Caco-2 (cell line): Measurements from ENCODE around the gene MACC1. TPM values are rescaled to one million over a fixed set of nuclear protein-coding genes. Genes with fewer than 3 reads are reported as not detected.

Source experiments
- BruUV-seq: library from RNA; stranded (reverse); fragments of 400-500 nt; replicated peaks from 2 replicates; lab custom pipeline; 2021; lab: Mats Ljungman, UMichigan
- CTCF ChIA-PET: fragments of 300-600 bp; sonication (Branson Sonifier 250); formaldehyde crosslinking; loops from one replicate; lab custom pipeline; 2022; ENCODE audit warnings: antibody characterized with exemption; lab: Charles Lee
- POLR2A ChIA-PET: fragments of 300-600 bp; sonication (Branson Sonifier 250); formaldehyde crosslinking; loops from one replicate; lab custom pipeline; 2022; ENCODE audit warnings: antibody characterized with exemption; lab: Charles Lee
- DNase-seq, 2 experiments: peaks; one replicate each; pipeline versions ENCODE4 v3.0.0 to v3.0.0-alpha.2; 2020 to 2022
- H3K27me3 ChIP-seq: replicated peaks from 2 replicates; pipeline ENCODE4 v1.6.0; 2011; ENCODE audit warnings: low read length; ENCODE audit not compliant: control insufficient read depth, insufficient read depth
- H3K36me3 ChIP-seq: 2 replicates; pipeline ENCODE4 v1.5.1; 2011; ENCODE audit warnings: low read length; ENCODE audit not compliant: control insufficient read depth, insufficient read depth
- H3K4me1 ChIP-seq: fragments of 250-450 bp; sonication (Bioruptor Pico); 2 replicates; pipeline ENCODE4 v1.5.1; 2020; ENCODE audit warnings: mild to moderate bottlenecking
- H3K4me3 ChIP-seq: 2 replicates; pipeline ENCODE4 v1.5.1; 2011; ENCODE audit warnings: low read depth, mild to moderate bottlenecking, control low read depth, low read length
- H3K9me3 ChIP-seq: fragments of 250-450 bp; sonication (Bioruptor Pico); 2 replicates; pipeline ENCODE4 v1.5.1; 2020; ENCODE audit warnings: mild to moderate bottlenecking, moderate library complexity
- H3K27ac Mint-ChIP-seq: one replicate; pipeline ENCODE4 v1.8.0; 2022; ENCODE audit warnings: mixed read lengths; ENCODE audit not compliant: unreplicated experiment
- H3K27me3 Mint-ChIP-seq: one replicate; pipeline ENCODE4 v1.8.0; 2022; ENCODE audit warnings: mixed read lengths; ENCODE audit not compliant: insufficient read depth, unreplicated experiment
- H3K36me3 Mint-ChIP-seq: one replicate; pipeline ENCODE4 v1.8.0; 2022; ENCODE audit warnings: mild to moderate bottlenecking, mixed read lengths; ENCODE audit not compliant: insufficient read depth, unreplicated experiment
- H3K4me1 Mint-ChIP-seq: one replicate; pipeline ENCODE4 v1.8.0; 2022; ENCODE audit warnings: low read depth, mixed read lengths; ENCODE audit not compliant: unreplicated experiment
- H3K4me3 Mint-ChIP-seq: one replicate; pipeline ENCODE4 v1.8.0; 2022; ENCODE audit warnings: mild to moderate bottlenecking, moderate library complexity, mixed read lengths; ENCODE audit not compliant: unreplicated experiment
- H3K9me3 Mint-ChIP-seq: one replicate; pipeline ENCODE4 v1.8.0; 2022; ENCODE audit warnings: mixed read lengths; ENCODE audit not compliant: unreplicated experiment
- CTCF ChIP-seq, 2 experiments: fragments of 200-600 bp in 1 of 2; IDR thresholded peaks; 1 replicate in 1 of 2; 2 replicates in 1 of 2; pipeline versions ENCODE4 v1.5.1 to v1.8.0; 2011 to 2022; ENCODE audit warnings: antibody characterized with exemption in 1 of 2, control low read depth in 1 of 2, inconsistent platforms in 1 of 2, low read depth in 1 of 2, low read length in 1 of 2, mild to moderate bottlenecking in 1 of 2, moderate library complexity in 1 of 2; ENCODE audit not compliant: insufficient read depth in 1 of 2, severe bottlenecking in 1 of 2, unreplicated experiment in 1 of 2
- intact Hi-C: fragments of 100-400 bp; cut with micrococcal nuclease; formaldehyde crosslinking; loops from one replicate; pipeline ENCODE4 v1.10.0; 2022; ENCODE audit not compliant: unreplicated experiment
- total RNA-seq: library from RNA; stranded (reverse); gene quantifications from 2 replicates; pipeline ENCODE4 v1.2.3, GENCODE V29; 2022

MACC1 gene
- total RNA-seq, 1 experiment from 2014 or later, result 87.7 TPM

- Mint-ChIP-seq H3K4me3 (no peak overlapping the region), H3K27ac (no peak overlapping the region), H3K36me3 (peaks cover 3% of the 10 kb centered on the region), H3K27me3 (no peaks in the 10 kb centered on the region), H3K4me1 (peaks cover 5% of the 10 kb centered on the region), H3K9me3 (peaks cover 11% of the 10 kb centered on the region)
- DNase-seq, result no peak
- no TSS peak for BruUV-seq
- no peak for TF ChIP-seq CTCF (IDR thresholded peaks at IDR 0.05; ENCODE audit: insufficient read depth in 1 of 2, low read depth in 1 of 2, low read length in 1 of 2, severe bottlenecking in 1 of 2, unreplicated experiment in 1 of 2)
- intact Hi-C loops, result loop anchor here (2.0 to 5.0 kb wide), 2 partner anchors 61 to 130 kb away; no protein-coding TSS in a partner anchor
- ChIA-PET CTCF (interaction anchor here (0.6 kb wide), 1 partner anchor 39 kb away, joined by 3 read pairs; no protein-coding TSS in a partner anchor), POLR2A (interaction anchor here (0.7 kb wide), 1 partner anchor 403 kb away, joined by 9 read pairs; no protein-coding TSS in a partner anchor)
- Histone ChIP-seq H3K4me1 (peaks cover 22% of the 10 kb centered on the region), H3K4me3 (no peak overlapping the region), H3K36me3 (no peaks in the 10 kb centered on the region), H3K27me3 (no peaks in the 10 kb centered on the region), H3K9me3 (no peaks in the 10 kb centered on the region)
Measured at GRCh38 chr7:20111821-20112542, 105.2 kb downstream of the MACC1 start.

- no peaks in the 10 kb centered on the region for H3K27me3 ChIP-seq
- ChIA-PET POLR2A (interaction anchor here (0.7 kb wide), 1 partner anchor 359 kb away, joined by 3 read pairs; no protein-coding TSS in a partner anchor), CTCF (no interaction called here)
- peaks cover 10% of the 10 kb centered on the region for H3K4me1 ChIP-seq
- Mint-ChIP-seq H3K4me1 (peaks cover 13% of the 10 kb centered on the region), H3K36me3 (no peaks in the 10 kb centered on the region), H3K27me3 (no peaks in the 10 kb centered on the region), H3K4me3 (no peak overlapping the region), H3K9me3 (peaks cover 32% of the 10 kb centered on the region), H3K27ac (no peak overlapping the region)
- TF ChIP-seq CTCF (IDR thresholded peaks at IDR 0.05; ENCODE audit: insufficient read depth in 1 of 2, low read depth in 1 of 2, low read length in 1 of 2, severe bottlenecking in 1 of 2, unreplicated experiment in 1 of 2), result no peak
- no TSS peak for BruUV-seq
- H3K4me3 ChIP-seq, result no peak overlapping the region
- no peaks in the 10 kb centered on the region for H3K9me3 ChIP-seq
- H3K36me3 ChIP-seq, result no peaks in the 10 kb centered on the region
- intact Hi-C loops, result no loop called here
- DNase-seq, result no peak
Measured at GRCh38 chr7:20107582-20107981, 109.6 kb downstream of the MACC1 start.

GRCh38 chr7:20104696-20105095 lies 112.5 kb downstream of the MACC1 start:
- Mint-ChIP-seq H3K4me1 (peaks cover 14% of the 10 kb centered on the region), H3K36me3 (no peaks in the 10 kb centered on the region), H3K4me3 (no peak overlapping the region), H3K27me3 (no peaks in the 10 kb centered on the region), H3K27ac (no peak overlapping the region), H3K9me3 (peaks cover 38% of the 10 kb centered on the region)
- TF ChIP-seq CTCF (IDR thresholded peaks at IDR 0.05; ENCODE audit: insufficient read depth in 1 of 2, low read depth in 1 of 2, low read length in 1 of 2, severe bottlenecking in 1 of 2, unreplicated experiment in 1 of 2), result no peak
- no peak for DNase-seq
- intact Hi-C loops, result no loop called here
- H3K27me3 ChIP-seq, result no peaks in the 10 kb centered on the region
- no TSS peak for BruUV-seq
- no peak overlapping the region for H3K4me3 ChIP-seq
- ChIA-PET POLR2A (no interaction called here), CTCF (no interaction called here)
- H3K36me3 ChIP-seq, result no peaks in the 10 kb centered on the region
- H3K4me1 ChIP-seq, result no peaks in the 10 kb centered on the region
- H3K9me3 ChIP-seq, result no peaks in the 10 kb centered on the region
